OCI-M2 (cell line): ENCODE results near the gene SDCCAG8.

Source experiments
- DNase-seq: peaks from one replicate; lab custom pipeline; 2025; ENCODE audit not compliant: unreplicated experiment; lab: John Stamatoyannopoulos, UW

SDCCAG8 gene

GRCh38 chr1:243499248-243499647, 243.4 kb downstream of the SDCCAG8 start:
- DNase-seq = no peak

- no peak for DNase-seq
These were observed 243.9 kb downstream of the SDCCAG8 start for GRCh38 chr1:243499711-243500110.

- no peak for DNase-seq
These were observed 244.7 kb downstream of the SDCCAG8 start for GRCh38 chr1:243500512-243500911.

GRCh38 chr1:243501002-243501401, 245.2 kb downstream of the SDCCAG8 start:
- no peak for DNase-seq

- no peak for DNase-seq
These were observed 247.3 kb downstream of the SDCCAG8 start for GRCh38 chr1:243503155-243503554.

GRCh38 chr1:243505986-243506689, 250.3 kb downstream of the SDCCAG8 start:
- DNase-seq = no peak

- no peak for DNase-seq
These were observed 251.3 kb downstream of the SDCCAG8 start for GRCh38 chr1:243507001-243507671.

- DNase-seq = no peak
These were observed 251.9 kb downstream of the SDCCAG8 start for GRCh38 chr1:243507672-243508302.

GRCh38 chr1:243508303-243508713, 252.5 kb downstream of the SDCCAG8 start:
- no peak for DNase-seq

GRCh38 chr1:243508943-243509342, 253.1 kb downstream of the SDCCAG8 start:
- no peak for DNase-seq

- DNase-seq = no peak
These were observed 255.1 kb downstream of the SDCCAG8 start for GRCh38 chr1:243510928-243511327.

GRCh38 chr1:243513726-243514491, 258.1 kb downstream of the SDCCAG8 start:
- DNase-seq = no peak

GRCh38 chr1:243514927-243515326, 259.1 kb downstream of the SDCCAG8 start:
- no peak for DNase-seq

- no peak for DNase-seq
These were observed 265.0 kb downstream of the SDCCAG8 start for GRCh38 chr1:243520831-243521230.

GRCh38 chr1:243523766-243524165, 267.9 kb downstream of the SDCCAG8 start:
- no peak for DNase-seq

GRCh38 chr1:243525085-243525487, 269.2 kb downstream of the SDCCAG8 start:
- DNase-seq = no peak

- DNase-seq = no peak
These were observed 270.3 kb downstream of the SDCCAG8 start for GRCh38 chr1:243526180-243526579.

- DNase-seq = no peak
These were observed 272.7 kb downstream of the SDCCAG8 start for GRCh38 chr1:243528459-243529121.

GRCh38 chr1:243529512-243529911, 273.7 kb downstream of the SDCCAG8 start:
- DNase-seq = no peak

- no peak for DNase-seq
These were observed 279.2 kb downstream of the SDCCAG8 start for GRCh38 chr1:243535014-243535413.

- DNase-seq = no peak
These were observed 283.8 kb downstream of the SDCCAG8 start for GRCh38 chr1:243539636-243540035.
